ENCODE data around the gene TRAF3. TPM values are rescaled to one million over a fixed set of nuclear protein-coding genes. Genes with fewer than 3 reads are reported as not detected.

Gene TRAF3
- total and polyA plus RNA-seq, 4 donors: 2.1 to 12.0 (median 5.2) TPM

DNA sequence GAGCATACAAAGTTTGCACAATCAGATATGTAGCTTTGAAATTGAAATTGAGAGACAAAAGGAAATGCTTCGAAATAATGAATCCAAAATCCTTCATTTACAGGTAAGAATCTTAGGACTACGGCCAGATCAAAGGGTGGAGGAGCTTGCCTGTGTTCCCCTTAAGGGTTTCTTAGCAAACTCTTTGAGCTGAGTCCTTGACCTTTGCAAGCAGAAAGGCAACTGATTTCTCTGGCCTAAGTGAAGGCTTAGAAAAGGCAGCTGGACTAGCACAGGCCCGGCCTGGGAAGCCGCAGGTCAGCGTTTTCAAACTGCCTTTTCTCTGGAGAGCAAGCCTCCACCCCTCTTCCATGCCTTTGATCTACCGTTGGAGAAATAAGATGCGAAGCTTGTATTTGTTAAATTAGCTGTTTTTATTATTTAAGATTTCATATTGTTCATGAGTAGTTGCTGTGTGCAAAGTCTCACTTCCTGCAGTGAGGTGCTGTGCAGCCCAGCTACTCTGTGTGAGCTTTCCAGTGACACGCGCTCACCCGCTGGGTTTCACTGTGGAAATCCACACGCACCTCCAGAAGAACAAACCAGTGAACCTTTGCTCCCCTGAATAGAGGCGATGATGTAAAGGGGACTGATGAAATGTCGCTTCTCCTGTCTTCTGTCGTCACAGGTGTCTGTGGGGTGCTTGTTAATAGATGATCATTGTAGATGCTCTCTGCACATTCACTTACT is 120.2 kb downstream of the TRAF3 start:
- Histone ChIP-seq H3K4me1 (ENCODE audit: control insufficient read depth in 4 of 4, insufficient read depth in 4 of 4, low read length in 3 of 4) (peaks cover 0 to 10% (median 4%) of the 10 kb centered on the region in 4 donors), H3K27ac (ENCODE audit: low read depth in 1 of 2, low read length in 2 of 2) (no peak overlapping the region), H3K27me3 (ENCODE audit: control insufficient read depth in 4 of 4, insufficient read depth in 4 of 4, low read length in 3 of 4) (no peaks in the 10 kb centered on the region), H3K9ac (ENCODE audit: low read depth in 1 of 2, low read length in 2 of 2) (no peak overlapping the region), H3K4me3 (ENCODE audit: low read depth in 1 of 3, low read length in 3 of 3) (no peak overlapping the region), H3K9me3 (ENCODE audit: control insufficient read depth in 4 of 4, low read length in 3 of 4) (no peaks in the 10 kb centered on the region), H3K36me3 (ENCODE audit: control insufficient read depth in 4 of 4, insufficient read depth in 3 of 4, low read depth in 1 of 4, low read length in 3 of 4) (peaks cover 0 to 16% (median 5%) of the 10 kb centered on the region in 4 donors)
- 96% methylated on average over 14 of the region's 14 CpGs for WGBS
- no peak for DNase-seq (ENCODE audit: low spot score)
- TF ChIP-seq, protein P1, sequence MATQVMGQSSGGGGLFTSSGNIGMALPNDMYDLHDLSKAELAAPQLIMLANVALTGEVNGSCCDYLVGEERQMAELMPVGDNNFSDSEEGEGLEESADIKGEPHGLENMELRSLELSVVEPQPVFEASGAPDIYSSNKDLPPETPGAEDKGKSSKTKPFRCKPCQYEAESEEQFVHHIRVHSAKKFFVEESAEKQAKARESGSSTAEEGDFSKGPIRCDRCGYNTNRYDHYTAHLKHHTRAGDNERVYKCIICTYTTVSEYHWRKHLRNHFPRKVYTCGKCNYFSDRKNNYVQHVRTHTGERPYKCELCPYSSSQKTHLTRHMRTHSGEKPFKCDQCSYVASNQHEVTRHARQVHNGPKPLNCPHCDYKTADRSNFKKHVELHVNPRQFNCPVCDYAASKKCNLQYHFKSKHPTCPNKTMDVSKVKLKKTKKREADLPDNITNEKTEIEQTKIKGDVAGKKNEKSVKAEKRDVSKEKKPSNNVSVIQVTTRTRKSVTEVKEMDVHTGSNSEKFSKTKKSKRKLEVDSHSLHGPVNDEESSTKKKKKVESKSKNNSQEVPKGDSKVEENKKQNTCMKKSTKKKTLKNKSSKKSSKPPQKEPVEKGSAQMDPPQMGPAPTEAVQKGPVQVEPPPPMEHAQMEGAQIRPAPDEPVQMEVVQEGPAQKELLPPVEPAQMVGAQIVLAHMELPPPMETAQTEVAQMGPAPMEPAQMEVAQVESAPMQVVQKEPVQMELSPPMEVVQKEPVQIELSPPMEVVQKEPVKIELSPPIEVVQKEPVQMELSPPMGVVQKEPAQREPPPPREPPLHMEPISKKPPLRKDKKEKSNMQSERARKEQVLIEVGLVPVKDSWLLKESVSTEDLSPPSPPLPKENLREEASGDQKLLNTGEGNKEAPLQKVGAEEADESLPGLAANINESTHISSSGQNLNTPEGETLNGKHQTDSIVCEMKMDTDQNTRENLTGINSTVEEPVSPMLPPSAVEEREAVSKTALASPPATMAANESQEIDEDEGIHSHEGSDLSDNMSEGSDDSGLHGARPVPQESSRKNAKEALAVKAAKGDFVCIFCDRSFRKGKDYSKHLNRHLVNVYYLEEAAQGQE (IDR thresholded peaks at IDR 0.05): no peak
- TF ChIP-seq HNF4A (conservative IDR thresholded peaks at IDR 0.05) (no peak), NR2F2 (IDR thresholded peaks at IDR 0.05) (no peak)

DNA sequence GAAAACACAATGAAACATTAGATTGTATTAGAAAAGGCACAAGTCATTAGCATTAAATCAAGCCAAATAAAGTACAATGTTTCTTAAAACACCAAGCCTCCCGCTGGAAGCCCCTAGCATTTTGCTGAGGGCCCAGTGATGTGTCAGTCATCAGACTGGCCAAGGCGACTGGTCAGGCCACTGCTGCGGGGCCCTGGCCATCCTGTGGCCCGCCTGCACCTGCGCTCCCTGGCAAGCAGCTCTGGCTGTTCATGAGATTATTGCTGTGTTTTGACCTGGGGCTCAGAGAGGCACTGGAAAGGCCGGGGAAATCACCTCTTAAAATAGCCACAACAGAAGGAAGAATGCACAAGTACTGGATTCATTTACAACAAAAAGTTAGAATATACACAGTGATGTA is 121.0 kb downstream of the TRAF3 start:
- H3K4me1 ChIP-seq (ENCODE audit: control insufficient read depth in 4 of 4, insufficient read depth in 4 of 4, low read length in 3 of 4): peaks cover 0 to 8% (median 2%) of the 10 kb centered on the region in 4 donors
- no peak for DNase-seq (ENCODE audit: low spot score)
- no peaks in the 10 kb centered on the region for H3K9me3 ChIP-seq (ENCODE audit: control insufficient read depth in 4 of 4, low read length in 3 of 4)
- TF ChIP-seq, protein P2, sequence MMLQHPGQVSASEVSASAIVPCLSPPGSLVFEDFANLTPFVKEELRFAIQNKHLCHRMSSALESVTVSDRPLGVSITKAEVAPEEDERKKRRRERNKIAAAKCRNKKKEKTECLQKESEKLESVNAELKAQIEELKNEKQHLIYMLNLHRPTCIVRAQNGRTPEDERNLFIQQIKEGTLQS (IDR thresholded peaks at IDR 0.05): no peak
- TF ChIP-seq RXRA (IDR thresholded peaks at IDR 0.05) (no peak), FOXA2 (IDR thresholded peaks at IDR 0.05) (no peak), NR2F2 (IDR thresholded peaks at IDR 0.05) (no peak), TAF1 (conservative IDR thresholded peaks at IDR 0.05) (no peak), HNF4A (conservative IDR thresholded peaks at IDR 0.05) (no peak), RAD21 (IDR thresholded peaks at IDR 0.05) (no peak), JUND (IDR thresholded peaks at IDR 0.05) (no peak), EGR1 (IDR thresholded peaks at IDR 0.05; ENCODE audit: low read depth in 2 of 2) (no peak), GABPA (IDR thresholded peaks at IDR 0.05 in 1 of 2, conservative IDR thresholded peaks at IDR 0.05 in 1 of 2) (no peak), HNF4G (IDR thresholded peaks at IDR 0.05) (no peak)
- TF ChIP-seq, protein P3, sequence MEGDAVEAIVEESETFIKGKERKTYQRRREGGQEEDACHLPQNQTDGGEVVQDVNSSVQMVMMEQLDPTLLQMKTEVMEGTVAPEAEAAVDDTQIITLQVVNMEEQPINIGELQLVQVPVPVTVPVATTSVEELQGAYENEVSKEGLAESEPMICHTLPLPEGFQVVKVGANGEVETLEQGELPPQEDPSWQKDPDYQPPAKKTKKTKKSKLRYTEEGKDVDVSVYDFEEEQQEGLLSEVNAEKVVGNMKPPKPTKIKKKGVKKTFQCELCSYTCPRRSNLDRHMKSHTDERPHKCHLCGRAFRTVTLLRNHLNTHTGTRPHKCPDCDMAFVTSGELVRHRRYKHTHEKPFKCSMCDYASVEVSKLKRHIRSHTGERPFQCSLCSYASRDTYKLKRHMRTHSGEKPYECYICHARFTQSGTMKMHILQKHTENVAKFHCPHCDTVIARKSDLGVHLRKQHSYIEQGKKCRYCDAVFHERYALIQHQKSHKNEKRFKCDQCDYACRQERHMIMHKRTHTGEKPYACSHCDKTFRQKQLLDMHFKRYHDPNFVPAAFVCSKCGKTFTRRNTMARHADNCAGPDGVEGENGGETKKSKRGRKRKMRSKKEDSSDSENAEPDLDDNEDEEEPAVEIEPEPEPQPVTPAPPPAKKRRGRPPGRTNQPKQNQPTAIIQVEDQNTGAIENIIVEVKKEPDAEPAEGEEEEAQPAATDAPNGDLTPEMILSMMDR (IDR thresholded peaks at IDR 0.05; ENCODE audit: low read depth, low read length, missing input control): no peak
- TF ChIP-seq, protein P4, sequence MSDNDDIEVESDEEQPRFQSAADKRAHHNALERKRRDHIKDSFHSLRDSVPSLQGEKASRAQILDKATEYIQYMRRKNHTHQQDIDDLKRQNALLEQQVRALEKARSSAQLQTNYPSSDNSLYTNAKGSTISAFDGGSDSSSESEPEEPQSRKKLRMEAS (IDR thresholded peaks at IDR 0.05): no peak
- 96% methylated on average over 6 of the region's 6 CpGs for WGBS
- H3K27ac ChIP-seq (ENCODE audit: low read depth in 1 of 2, low read length in 2 of 2): no peak overlapping the region
- no peak overlapping the region for H3K4me3 ChIP-seq (ENCODE audit: low read depth in 1 of 3, low read length in 3 of 3)
- no peak overlapping the region for H3K9ac ChIP-seq (ENCODE audit: low read depth in 1 of 2, low read length in 2 of 2)
- peaks cover 0 to 16% (median 8%) of the 10 kb centered on the region in 4 donors for H3K36me3 ChIP-seq (ENCODE audit: control insufficient read depth in 4 of 4, insufficient read depth in 3 of 4, low read depth in 1 of 4, low read length in 3 of 4)
- H3K27me3 ChIP-seq (ENCODE audit: control insufficient read depth in 4 of 4, insufficient read depth in 4 of 4, low read length in 3 of 4): no peaks in the 10 kb centered on the region

Measured in liver (tissue), 9 donors.